ENCODE measurements around the gene MYLK2. TPM values are rescaled to one million over a fixed set of nuclear protein-coding genes. Genes with fewer than 3 reads are reported as not detected.

Gene MYLK2
- total RNA-seq = under 1 TPM in 2 of 4 donors, not detected in 2; 0.21 to 0.69 TPM

DNA sequence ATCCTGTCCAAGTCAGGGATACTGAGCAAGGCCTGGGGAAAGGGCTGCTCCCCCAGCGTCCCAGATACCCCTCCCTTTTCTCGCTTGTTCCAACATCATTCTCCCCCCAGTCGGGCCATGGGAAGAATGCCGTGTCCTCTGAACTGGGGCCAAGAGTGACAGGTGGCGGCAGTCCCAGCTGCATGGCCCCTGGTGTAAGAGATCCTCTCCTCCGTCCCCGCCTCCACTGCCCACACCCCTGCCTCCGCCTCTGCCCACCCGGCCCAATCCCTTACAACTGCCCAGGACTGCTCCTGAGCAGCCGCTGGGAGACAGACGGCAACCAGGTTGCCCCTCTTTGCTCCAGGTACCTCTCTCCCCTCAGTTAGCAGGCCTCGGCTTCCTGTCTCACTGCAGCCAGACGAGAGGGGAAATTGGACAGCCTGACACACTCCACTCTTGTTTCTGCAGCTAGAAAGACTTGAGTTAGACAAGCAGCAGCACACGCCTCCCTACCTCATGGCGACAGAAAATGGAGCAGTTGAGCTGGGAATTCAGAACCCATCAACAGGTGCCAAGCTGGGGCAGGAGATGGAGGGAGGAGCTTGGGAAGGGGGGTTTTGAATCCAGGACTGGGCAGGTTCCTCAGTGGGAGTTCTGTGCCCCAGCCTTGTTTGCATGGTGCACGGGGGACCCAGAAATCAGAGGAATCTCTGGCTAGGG, at the start of gene MYLK2:
Gene MYLK2 (plus strand): TSS at position 274 of the 702 bp plus-strand sequence. CDS start 225 bp downstream, at position 499.
- no peaks in the 10 kb centered on the region for H3K4me1 ChIP-seq
- H3K9me3 ChIP-seq = no peaks in the 10 kb centered on the region
- intact Hi-C loops (cut with DNase I; ENCODE audit: low total_unique reads) = no loop called here
- H3K27me3 ChIP-seq = no peaks in the 10 kb centered on the region
- H3K36me3 ChIP-seq = no peaks in the 10 kb centered on the region
- no peak within 1 kb of the TSS for H3K4me3 ChIP-seq
- TF ChIP-seq POLR2A (IDR thresholded peaks at IDR 0.05) = no peak
- TF ChIP-seq, protein P1, sequence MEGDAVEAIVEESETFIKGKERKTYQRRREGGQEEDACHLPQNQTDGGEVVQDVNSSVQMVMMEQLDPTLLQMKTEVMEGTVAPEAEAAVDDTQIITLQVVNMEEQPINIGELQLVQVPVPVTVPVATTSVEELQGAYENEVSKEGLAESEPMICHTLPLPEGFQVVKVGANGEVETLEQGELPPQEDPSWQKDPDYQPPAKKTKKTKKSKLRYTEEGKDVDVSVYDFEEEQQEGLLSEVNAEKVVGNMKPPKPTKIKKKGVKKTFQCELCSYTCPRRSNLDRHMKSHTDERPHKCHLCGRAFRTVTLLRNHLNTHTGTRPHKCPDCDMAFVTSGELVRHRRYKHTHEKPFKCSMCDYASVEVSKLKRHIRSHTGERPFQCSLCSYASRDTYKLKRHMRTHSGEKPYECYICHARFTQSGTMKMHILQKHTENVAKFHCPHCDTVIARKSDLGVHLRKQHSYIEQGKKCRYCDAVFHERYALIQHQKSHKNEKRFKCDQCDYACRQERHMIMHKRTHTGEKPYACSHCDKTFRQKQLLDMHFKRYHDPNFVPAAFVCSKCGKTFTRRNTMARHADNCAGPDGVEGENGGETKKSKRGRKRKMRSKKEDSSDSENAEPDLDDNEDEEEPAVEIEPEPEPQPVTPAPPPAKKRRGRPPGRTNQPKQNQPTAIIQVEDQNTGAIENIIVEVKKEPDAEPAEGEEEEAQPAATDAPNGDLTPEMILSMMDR (IDR thresholded peaks at IDR 0.05) = no peak
- H3K27ac ChIP-seq = no peak within 1 kb of the TSS
- DNase-seq = no peak

- Histone ChIP-seq H3K4me1 (no peaks in the 10 kb centered on the region), H3K27ac (no peak overlapping the region), H3K4me3 (no peak overlapping the region), H3K27me3 (no peaks in the 10 kb centered on the region), H3K36me3 (no peaks in the 10 kb centered on the region), H3K9me3 (no peaks in the 10 kb centered on the region)
- TF ChIP-seq, protein P1 (IDR thresholded peaks at IDR 0.05) = no peak
- TF ChIP-seq POLR2A (IDR thresholded peaks at IDR 0.05) = no peak
- intact Hi-C loops (cut with DNase I; ENCODE audit: low total_unique reads) = no loop called here
- DNase-seq = no peak
These were observed 49.5 kb upstream of the MYLK2 start for GRCh38 chr20:31769681-31770080.

DNA sequence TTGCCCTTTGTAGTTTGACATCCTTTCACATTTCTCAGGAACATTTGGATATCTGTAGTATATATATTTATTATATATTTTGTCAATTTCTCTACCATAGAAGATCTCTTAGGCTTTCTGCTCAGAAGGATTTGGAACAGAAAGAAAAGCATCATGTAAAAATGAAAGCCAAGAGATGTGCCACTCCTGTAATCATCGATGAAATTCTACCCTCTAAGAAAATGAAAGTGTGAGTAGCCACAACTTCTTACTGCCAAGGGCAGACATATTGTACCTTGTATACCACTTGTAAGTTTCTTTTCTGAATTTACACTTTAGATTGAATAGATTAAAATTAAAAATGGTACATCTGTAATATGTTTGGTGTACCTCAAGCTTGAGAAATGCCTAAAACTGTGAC, 48.9 kb upstream of the MYLK2 start:
- no peak for DNase-seq
- Histone ChIP-seq H3K27me3 (no peaks in the 10 kb centered on the region), H3K4me1 (no peaks in the 10 kb centered on the region), H3K27ac (no peak overlapping the region), H3K4me3 (no peak overlapping the region), H3K9me3 (no peaks in the 10 kb centered on the region), H3K36me3 (no peaks in the 10 kb centered on the region)
- intact Hi-C loops (cut with DNase I; ENCODE audit: low total_unique reads) = no loop called here
- TF ChIP-seq, protein P1 (IDR thresholded peaks at IDR 0.05) = no peak
- no peak for TF ChIP-seq POLR2A (IDR thresholded peaks at IDR 0.05)

DNA sequence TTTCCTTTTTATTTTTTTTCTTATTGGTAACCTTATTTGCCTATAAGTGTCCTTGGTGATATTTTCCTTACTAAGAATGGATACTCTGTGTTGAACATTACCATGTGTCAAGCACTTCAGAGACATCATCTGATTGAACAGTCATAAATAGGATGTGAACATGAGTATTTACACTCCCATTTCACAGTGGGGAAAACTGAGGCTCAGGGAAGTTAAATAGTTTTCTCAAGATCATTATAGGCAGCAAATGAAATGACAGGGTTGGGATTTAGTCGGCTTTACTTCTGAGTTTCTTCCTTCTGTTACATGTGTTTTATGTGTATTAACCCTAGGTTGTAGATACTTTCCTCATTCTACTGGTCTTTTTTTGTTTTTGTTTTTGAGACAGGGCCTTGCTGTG, 44.7 kb upstream of the MYLK2 start:
- intact Hi-C loops (cut with DNase I; ENCODE audit: low total_unique reads) = no loop called here
- no peaks in the 10 kb centered on the region for H3K27me3 ChIP-seq
- H3K4me3 ChIP-seq = no peak overlapping the region
- H3K9me3 ChIP-seq = no peaks in the 10 kb centered on the region
- H3K27ac ChIP-seq = no peak overlapping the region
- TF ChIP-seq, protein P1 (IDR thresholded peaks at IDR 0.05) = no peak
- no peak for TF ChIP-seq POLR2A (IDR thresholded peaks at IDR 0.05)
- no peaks in the 10 kb centered on the region for H3K36me3 ChIP-seq
- no peaks in the 10 kb centered on the region for H3K4me1 ChIP-seq
- no peak for DNase-seq

GRCh38 chr20:31780839-31781238, 38.3 kb upstream of the MYLK2 start:
- H3K27me3 ChIP-seq = no peaks in the 10 kb centered on the region
- intact Hi-C loops (cut with DNase I; ENCODE audit: low total_unique reads) = no loop called here
- H3K27ac ChIP-seq = no peak overlapping the region
- no peak overlapping the region for H3K4me3 ChIP-seq
- no peaks in the 10 kb centered on the region for H3K36me3 ChIP-seq
- no peaks in the 10 kb centered on the region for H3K4me1 ChIP-seq
- TF ChIP-seq POLR2A (IDR thresholded peaks at IDR 0.05) = no peak
- TF ChIP-seq, protein P1 (IDR thresholded peaks at IDR 0.05) = no peak
- no peaks in the 10 kb centered on the region for H3K9me3 ChIP-seq
- no peak for DNase-seq

All from uterus (tissue), 4 donors.